TTC549 (cell line): Measurements from ENCODE around the gene RIN2.
"Not testable (repeated sequence)": the region's sequence is repeated elsewhere in the genome, so short reads cannot be mapped to it uniquely, and the experiment has no call there.

Experiments used
- FAIRE-seq: peaks from 2 replicates; lab custom pipeline; 2012; peaks lifted over from hg19 to GRCh38; lab: Jason Lieb, UNC

RIN2 gene

GRCh38 chr20:19738951-19739350 is 19.1 kb upstream of the RIN2 start:
- FAIRE-seq = no peak

- FAIRE-seq = no peak
These were observed 18.7 kb upstream of the RIN2 start for GRCh38 chr20:19739351-19739750.

- FAIRE-seq = no peak
These were observed 17.5 kb upstream of the RIN2 start for GRCh38 chr20:19740512-19740911.

GRCh38 chr20:19741924-19742323 is 16.1 kb upstream of the RIN2 start:
- no peak for FAIRE-seq

GRCh38 chr20:19742974-19743639 is 15.0 kb upstream of the RIN2 start:
- no peak for FAIRE-seq

GRCh38 chr20:19743640-19743995 is 14.4 kb upstream of the RIN2 start:
- FAIRE-seq = no peak

GRCh38 chr20:19745106-19745505 is 13.0 kb upstream of the RIN2 start:
- no peak for FAIRE-seq

- no peak for FAIRE-seq
These were observed 12.5 kb upstream of the RIN2 start for GRCh38 chr20:19745584-19745983.

GRCh38 chr20:19746396-19746795 is 11.7 kb upstream of the RIN2 start:
- FAIRE-seq = no peak

- FAIRE-seq = no peak
These were observed 10.2 kb upstream of the RIN2 start for GRCh38 chr20:19747903-19748302.

GRCh38 chr20:19748681-19749080 is 9.4 kb upstream of the RIN2 start:
- no peak for FAIRE-seq

GRCh38 chr20:19749618-19750071 is 8.4 kb upstream of the RIN2 start:
- no peak for FAIRE-seq

- FAIRE-seq = no peak
These were observed 7.9 kb upstream of the RIN2 start for GRCh38 chr20:19750101-19750606.

- no peak for FAIRE-seq
These were observed 7.0 kb upstream of the RIN2 start for GRCh38 chr20:19750907-19751636.

GRCh38 chr20:19754201-19754600 is 3.9 kb upstream of the RIN2 start:
- FAIRE-seq = not testable (repeated sequence)

- FAIRE-seq = no peak
These were observed 1.1 kb upstream of the RIN2 start for GRCh38 chr20:19756761-19757486.

- FAIRE-seq = no peak
These were observed 448 bp upstream of the RIN2 start for GRCh38 chr20:19757487-19758132.

- no peak for FAIRE-seq
These were observed 658 bp downstream of the RIN2 start for GRCh38 chr20:19758501-19759331.

GRCh38 chr20:19760371-19760721 is 2.3 kb downstream of the RIN2 start:
- FAIRE-seq = no peak

- no peak for FAIRE-seq
These were observed 3.3 kb downstream of the RIN2 start for GRCh38 chr20:19761326-19761725.

GRCh38 chr20:19761841-19762240 is 3.8 kb downstream of the RIN2 start:
- no peak for FAIRE-seq

GRCh38 chr20:19764207-19764606 is 6.1 kb downstream of the RIN2 start:
- FAIRE-seq = no peak
